Cardiac muscle cell (in vitro differentiated cells and primary cell): ENCODE measurements around the gene CDK13. TPM values are rescaled to one million over a fixed set of nuclear protein-coding genes. Genes with fewer than 3 reads are reported as not detected.

Source experiments
- DNase-seq, 2 donors: peaks; one replicate each; pipeline versions ENCODE4 v3.0.0 to v3.0.0-alpha.2; 2010 to 2017; ENCODE audit warnings: low read depth in 1 of 2, low spot score in 1 of 2
- H3K27ac ChIP-seq: fragments of 200-600 bp; sonication (generic); 2 replicates; pipeline ENCODE4 v1.5.1; 2016
- H3K27me3 ChIP-seq: fragments of 200-600 bp; sonication (generic); 2 replicates; pipeline ENCODE4 v1.6.0; 2016; ENCODE audit warnings: control low read depth
- H3K36me3 ChIP-seq: fragments of 200-600 bp; sonication (generic); 2 replicates; pipeline ENCODE4 v1.5.1; 2016; ENCODE audit warnings: control low read depth
- H3K4me1 ChIP-seq: fragments of 200-600 bp; sonication (generic); 2 replicates; pipeline ENCODE4 v1.8.1; 2017; ENCODE audit warnings: low read depth, mild to moderate bottlenecking, mixed run types
- H3K4me3 ChIP-seq: fragments of 200-600 bp; sonication (generic); 2 replicates; pipeline ENCODE4 v1.5.1; 2016; ENCODE audit warnings: mild to moderate bottlenecking
- H3K9me3 ChIP-seq: fragments of 200-600 bp; sonication (generic); 2 replicates; pipeline ENCODE4 v1.5.1; 2017; ENCODE audit warnings: low read depth, mild to moderate bottlenecking, control low read depth
- CTCF ChIP-seq: IDR thresholded peaks from 2 replicates; pipeline ENCODE4 v1.5.1; 2012; ENCODE audit warnings: low read depth, mild to moderate bottlenecking, low read length
- polyA plus RNA-seq: library from polyadenylated mRNA; unstranded; fragments of >200 nt; fragmentation: Nextera tagmentation; extraction: Ambion mirVana; gene quantifications from 2 replicates; pipeline ENCODE4 v1.2.1, GENCODE V29; 2016
- total RNA-seq: library from RNA; depleted of rRNA; stranded (reverse); fragments of >200 nt; gene quantifications from 2 replicates; pipeline ENCODE4 v1.2.3, GENCODE V29; 2016

CDK13 gene
- total and polyA plus RNA-seq, 2 experiments from 2014 or later: 30.5 to 76.5 TPM

DNA sequence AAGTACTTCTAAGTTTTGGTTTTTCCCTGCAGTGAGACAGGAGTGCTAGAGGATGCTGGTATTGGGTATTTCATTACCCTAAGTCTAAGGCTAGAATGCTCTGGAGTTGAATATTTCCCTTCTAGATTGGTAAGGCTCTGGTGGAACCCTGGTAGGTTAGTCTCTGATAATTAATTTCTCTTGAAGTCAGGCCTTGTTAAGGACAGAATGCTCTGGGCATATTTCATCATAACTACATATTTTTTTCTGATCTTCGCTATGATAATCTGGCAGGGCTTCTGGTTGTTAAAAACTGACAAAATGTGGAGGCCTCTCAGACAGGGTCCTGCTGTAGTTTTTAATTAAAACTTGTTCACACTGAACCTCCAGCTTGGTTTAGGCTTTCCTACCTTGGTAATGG lies 83.8 kb downstream of the CDK13 start:
- Histone ChIP-seq H3K4me3 (no peak overlapping the region), H3K9me3 (no peaks in the 10 kb centered on the region), H3K27ac (peak overlapping the region; percentile 21), H3K4me1 (no peaks in the 10 kb centered on the region), H3K27me3 (no peaks in the 10 kb centered on the region), H3K36me3 (no peaks in the 10 kb centered on the region)
- no peak for DNase-seq
- TF ChIP-seq CTCF: no peak

GRCh38 chr7:40041456-40041855 lies 91.4 kb downstream of the CDK13 start:
- Histone ChIP-seq H3K27me3 (no peaks in the 10 kb centered on the region), H3K4me1 (no peaks in the 10 kb centered on the region), H3K4me3 (no peak overlapping the region), H3K27ac (no peak overlapping the region), H3K9me3 (no peaks in the 10 kb centered on the region), H3K36me3 (no peaks in the 10 kb centered on the region)
- no peak for DNase-seq
- no peak for TF ChIP-seq CTCF

GRCh38 chr7:40043164-40043563 lies 93.1 kb downstream of the CDK13 start:
- no peaks in the 10 kb centered on the region for H3K9me3 ChIP-seq
- TF ChIP-seq CTCF: no peak
- H3K36me3 ChIP-seq: no peaks in the 10 kb centered on the region
- DNase-seq: no peak
- no peaks in the 10 kb centered on the region for H3K27me3 ChIP-seq
- no peaks in the 10 kb centered on the region for H3K4me1 ChIP-seq
- no peak overlapping the region for H3K4me3 ChIP-seq
- H3K27ac ChIP-seq: no peak overlapping the region

GRCh38 chr7:40047661-40048060 lies 97.6 kb downstream of the CDK13 start:
- DNase-seq: no peak
- Histone ChIP-seq H3K9me3 (no peaks in the 10 kb centered on the region), H3K27ac (no peak overlapping the region), H3K4me1 (no peaks in the 10 kb centered on the region), H3K36me3 (no peaks in the 10 kb centered on the region), H3K27me3 (no peaks in the 10 kb centered on the region), H3K4me3 (no peak overlapping the region)
- TF ChIP-seq CTCF: peak; percentile 18

GRCh38 chr7:40057292-40057691 lies 107.2 kb downstream of the CDK13 start:
- DNase-seq: peak; percentile 46 to 55

More at GRCh38 chr7:40057292-40057691, 107.2 kb downstream of the CDK13 start:
- Histone ChIP-seq H3K36me3 (no peaks in the 10 kb centered on the region), H3K4me1 (no peaks in the 10 kb centered on the region), H3K4me3 (no peak overlapping the region), H3K27ac (no peak overlapping the region), H3K27me3 (no peaks in the 10 kb centered on the region), H3K9me3 (no peaks in the 10 kb centered on the region)
- TF ChIP-seq CTCF: no peak
